MM.1S (cell line): ENCODE data around the gene C9orf43.

Source experiments
- DNase-seq: peaks from one replicate; pipeline ENCODE4 v3.0.0-alpha.2; 2015
- H2AFZ ChIP-seq: fragments of 300-600 bp; sonication (generic); 2 replicates; pipeline ENCODE4 v1.6.0; 2016; ENCODE audit warnings: antibody characterized with exemption, low read length
- H3F3A ChIP-seq: fragments of 300-600 bp; sonication (generic); 2 replicates; pipeline ENCODE4 v1.6.1; 2016; ENCODE audit warnings: mild to moderate bottlenecking, antibody characterized with exemption, low read length, moderate library complexity, mixed read lengths; ENCODE audit not compliant: insufficient read depth
- H3K27ac ChIP-seq: fragments of 300-600 bp; sonication (generic); 2 replicates; pipeline ENCODE4 v1.5.1; 2016; ENCODE audit warnings: mild to moderate bottlenecking, low read length
- H3K27me3 ChIP-seq: fragments of 300-600 bp; sonication (generic); replicated peaks from 2 replicates; pipeline ENCODE4 v1.6.0; 2016; ENCODE audit warnings: low read length; ENCODE audit not compliant: insufficient read depth
- H3K36me3 ChIP-seq: fragments of 300-600 bp; sonication (generic); replicated peaks from 2 replicates; pipeline ENCODE4 v1.6.1; 2016; ENCODE audit warnings: mild to moderate bottlenecking, low read length, mixed read lengths; ENCODE audit not compliant: insufficient read depth
- H3K4me1 ChIP-seq: fragments of 300-600 bp; sonication (generic); 2 replicates; pipeline ENCODE4 v1.6.1; 2016; ENCODE audit warnings: low read length, mixed read lengths
- H3K4me2 ChIP-seq: fragments of 300-600 bp; sonication (generic); 2 replicates; pipeline ENCODE4 v1.6.0; 2016; ENCODE audit warnings: low read depth, low read length
- H3K4me3 ChIP-seq: fragments of 300-600 bp; sonication (generic); 2 replicates; pipeline ENCODE4 v1.5.1; 2016; ENCODE audit warnings: low read length, mixed read lengths
- H3K79me2 ChIP-seq: fragments of 300-600 bp; sonication (generic); 2 replicates; pipeline ENCODE4 v1.6.1; 2016; ENCODE audit warnings: mixed run types, low read length, mixed read lengths
- H3K9ac ChIP-seq: fragments of 300-600 bp; sonication (generic); 2 replicates; pipeline ENCODE4 v1.6.1; 2016; ENCODE audit warnings: low read length, mixed read lengths
- H3K9me2 ChIP-seq: fragments of 300-600 bp; sonication (generic); replicated peaks from 2 replicates; pipeline ENCODE4 v1.6.1; 2016; ENCODE audit warnings: mild to moderate bottlenecking, low read length, mixed read lengths; ENCODE audit not compliant: insufficient read depth
- H3K9me3 ChIP-seq: fragments of 300-600 bp; sonication (generic); replicated peaks from 2 replicates; pipeline ENCODE4 v1.6.1; 2016; ENCODE audit warnings: mild to moderate bottlenecking, low read length, mixed read lengths; ENCODE audit not compliant: insufficient read depth
- H4K20me1 ChIP-seq: fragments of 300-600 bp; sonication (generic); 2 replicates; pipeline ENCODE4 v1.6.1; 2016; ENCODE audit warnings: mild to moderate bottlenecking, low read length, moderate library complexity, mixed read lengths; ENCODE audit not compliant: insufficient read depth
- CTCF ChIP-seq: fragments of 300-600 bp; sonication (generic); IDR thresholded peaks from 2 replicates; pipeline ENCODE4 v1.5.1; 2016; ENCODE audit warnings: antibody characterized with exemption, low read length, mixed read lengths
- EZH2 ChIP-seq: fragments of 300-600 bp; sonication (generic); optimal IDR thresholded peaks from 2 replicates; pipeline ENCODE3; 2017; ENCODE audit warnings: low read depth, mild to moderate bottlenecking, antibody characterized with exemption, low read length, mixed read lengths
- EZH2phosphoT487 ChIP-seq: fragments of 300-600 bp; sonication (generic); IDR thresholded peaks from 2 replicates; pipeline ENCODE4 v1.6.1; 2018; ENCODE audit warnings: antibody characterized with exemption, low read length

The C9orf43 gene

GRCh38 chr9:113390192-113390960 lies 20.2 kb upstream of the C9orf43 start:
- H3K9ac ChIP-seq = no peak overlapping the region
- H3K4me2 ChIP-seq = no peak overlapping the region
- H3K9me2 ChIP-seq = no peaks in the 10 kb centered on the region
- H3K36me3 ChIP-seq = no peaks in the 10 kb centered on the region
- TF ChIP-seq CTCF (no peak), EZH2phosphoT487 (no peak), EZH2 (no peak)
- H4K20me1 ChIP-seq = no peaks in the 10 kb centered on the region
- no peak overlapping the region for H2AFZ ChIP-seq
- no peak overlapping the region for H3K4me3 ChIP-seq
- H3K4me1 ChIP-seq = no peaks in the 10 kb centered on the region
- no peaks in the 10 kb centered on the region for H3F3A ChIP-seq
- no peaks in the 10 kb centered on the region for H3K9me3 ChIP-seq
- no peaks in the 10 kb centered on the region for H3K79me2 ChIP-seq
- no peak for DNase-seq
- H3K27me3 ChIP-seq = no peaks in the 10 kb centered on the region
- no peak overlapping the region for H3K27ac ChIP-seq

DNA sequence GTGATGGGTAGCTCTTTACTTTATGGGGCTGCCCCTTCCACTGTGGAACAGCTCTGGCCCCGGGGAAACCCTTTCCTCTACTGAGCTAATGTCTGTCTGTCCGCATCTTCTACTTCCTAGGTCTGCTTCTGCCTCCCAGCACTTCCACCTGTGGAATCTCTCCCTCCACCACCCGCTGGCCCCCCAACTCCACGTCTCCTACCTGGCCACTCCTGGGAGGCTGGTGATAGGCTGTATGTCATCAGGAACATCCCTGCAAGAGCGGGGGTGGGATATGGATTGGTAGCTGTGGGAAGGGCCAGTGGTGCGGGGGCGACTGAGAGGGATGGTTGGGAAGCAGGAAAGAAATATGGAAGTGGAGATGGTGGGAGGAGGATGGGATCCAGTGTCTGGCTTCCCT lies 18.6 kb upstream of the C9orf43 start:
- Histone ChIP-seq H3K36me3 (no peaks in the 10 kb centered on the region), H3K4me3 (no peak overlapping the region)

DNA sequence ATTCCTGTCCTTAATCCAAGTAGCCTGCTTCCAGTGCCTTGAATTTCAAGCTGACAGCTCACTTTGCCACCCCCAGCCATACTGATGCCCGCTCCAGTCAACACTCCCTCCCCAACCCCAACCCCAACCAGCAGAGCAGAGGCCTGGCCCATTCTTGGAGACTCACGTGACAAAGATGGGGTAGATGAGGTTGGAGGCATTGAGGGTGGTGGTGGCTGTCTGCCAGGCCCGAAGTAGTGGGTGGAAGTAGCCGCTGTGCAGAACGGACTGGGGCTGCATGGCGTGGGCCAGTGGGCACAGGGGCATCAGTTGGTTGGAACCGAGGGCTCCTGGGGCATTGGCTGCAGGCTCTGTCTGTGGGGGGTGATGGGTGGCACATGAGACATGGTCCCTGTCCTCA lies 17.3 kb upstream of the C9orf43 start:
- no peak for DNase-seq
- Histone ChIP-seq H3F3A (no peaks in the 10 kb centered on the region), H3K9me3 (no peaks in the 10 kb centered on the region), H3K27me3 (no peaks in the 10 kb centered on the region), H3K4me2 (no peak overlapping the region), H4K20me1 (no peaks in the 10 kb centered on the region), H3K36me3 (no peaks in the 10 kb centered on the region), H3K27ac (no peak overlapping the region), H3K4me3 (no peak overlapping the region), H3K79me2 (no peaks in the 10 kb centered on the region), H3K9me2 (no peaks in the 10 kb centered on the region), H2AFZ (no peak overlapping the region), H3K9ac (no peak overlapping the region), H3K4me1 (no peaks in the 10 kb centered on the region)
- TF ChIP-seq CTCF (no peak), EZH2 (no peak)

More for the DNA sequence above, 18.6 kb upstream of the C9orf43 start:
- no peak for DNase-seq
- no peak overlapping the region for H3K4me2 ChIP-seq
- no peaks in the 10 kb centered on the region for H4K20me1 ChIP-seq
- no peak overlapping the region for H3K9ac ChIP-seq
- TF ChIP-seq EZH2 = no peak
- no peak for TF ChIP-seq EZH2phosphoT487
- TF ChIP-seq CTCF = no peak
- H3K27ac ChIP-seq = no peak overlapping the region
- H3K4me1 ChIP-seq = no peaks in the 10 kb centered on the region
- no peaks in the 10 kb centered on the region for H3K9me3 ChIP-seq
- no peaks in the 10 kb centered on the region for H3F3A ChIP-seq
- no peaks in the 10 kb centered on the region for H3K27me3 ChIP-seq
- H3K9me2 ChIP-seq = no peaks in the 10 kb centered on the region
- H3K79me2 ChIP-seq = no peaks in the 10 kb centered on the region
- no peak overlapping the region for H2AFZ ChIP-seq
